Osteoblast (primary cell): ENCODE results near the gene PRRT4. TPM values are rescaled to one million over a fixed set of nuclear protein-coding genes. Genes with fewer than 3 reads are reported as not detected.

ENCODE experiments used
- DNase-seq: peaks from one replicate; pipeline ENCODE4 v3.0.0; 2011; ENCODE audit warnings: low spot score, mixed read lengths; ENCODE audit not compliant: insufficient read length; ENCODE audit errors: missing footprints
- H2AFZ ChIP-seq: 2 replicates; pipeline ENCODE4 v1.6.0; 2011; ENCODE audit warnings: mild to moderate bottlenecking, low read length
- H3K27ac ChIP-seq: 2 replicates; pipeline ENCODE4 v1.5.1; 2011; ENCODE audit warnings: mild to moderate bottlenecking, low read depth, low read length, moderate library complexity
- H3K27me3 ChIP-seq: 2 replicates; pipeline ENCODE4 v1.6.0; 2012; ENCODE audit warnings: mild to moderate bottlenecking, control low read depth, inconsistent platforms, low read length, moderate library complexity; ENCODE audit not compliant: insufficient read depth
- H3K36me3 ChIP-seq: 2 replicates; pipeline ENCODE4 v1.5.1; 2011; ENCODE audit warnings: mild to moderate bottlenecking, low read length, control low read depth, moderate library complexity; ENCODE audit not compliant: insufficient read depth
- H3K4me1 ChIP-seq: 2 replicates; pipeline ENCODE4 v1.5.1; 2011; ENCODE audit warnings: mild to moderate bottlenecking, low read length, control low read depth, moderate library complexity; ENCODE audit not compliant: insufficient read depth
- H3K4me2 ChIP-seq: 2 replicates; pipeline ENCODE4 v1.6.0; 2011; ENCODE audit warnings: mild to moderate bottlenecking, low read length; ENCODE audit not compliant: insufficient read depth
- H3K4me3 ChIP-seq: fragments of 200-600 bp; sonication (generic); 3 replicates; pipeline ENCODE4 v1.5.1; 2012; ENCODE audit warnings: mild to moderate bottlenecking, low read length, inconsistent platforms; ENCODE audit not compliant: insufficient read depth
- H3K79me2 ChIP-seq: 2 replicates; pipeline ENCODE4 v1.6.0; 2012; ENCODE audit warnings: mild to moderate bottlenecking, low read length, control low read depth, inconsistent platforms; ENCODE audit not compliant: insufficient read depth
- H3K9me3 ChIP-seq: 2 replicates; pipeline ENCODE4 v1.5.1; 2011; ENCODE audit warnings: low read depth, low read length, control low read depth
- H4K20me1 ChIP-seq: 2 replicates; pipeline ENCODE4 v1.6.0; 2012; ENCODE audit warnings: mild to moderate bottlenecking, low read length, control low read depth; ENCODE audit not compliant: insufficient read depth
- CTCF ChIP-seq: IDR thresholded peaks from 2 replicates; pipeline ENCODE4 v1.5.1; 2011; ENCODE audit warnings: mild to moderate bottlenecking, low read depth, low read length, moderate library complexity; ENCODE audit errors: extremely low read depth
- total RNA-seq: library from RNA; depleted of rRNA; stranded (reverse); fragments of >200 nt; gene quantifications from 2 replicates; pipeline ENCODE4 v1.2.3, GENCODE V29; 2012

PRRT4 gene
- not detected in 2 replicates for total RNA-seq

GRCh38 chr7:128361411-128362379 lies at the start of gene PRRT4:
PRRT4 (minus strand) TSS chr7:128361690.
- Histone ChIP-seq H3K27me3 (peaks cover 89% of the 10 kb centered on the region), H3K27ac (no peak within 1 kb of the TSS), H3K4me3 (peak within 1 kb of the TSS; percentile 60), H3K79me2 (no peaks in the 10 kb centered on the region), H3K4me1 (peaks cover 5% of the 10 kb centered on the region), H4K20me1 (no peaks in the 10 kb centered on the region), H3K36me3 (no peaks in the 10 kb centered on the region), H2AFZ (no peak within 1 kb of the TSS), H3K4me2 (peak within 1 kb of the TSS; percentile 70), H3K9me3 (no peaks in the 10 kb centered on the region)
- no peak for TF ChIP-seq CTCF
- DNase-seq: peak; percentile 92

GRCh38 chr7:128410451-128410753 lies 48.9 kb upstream of the PRRT4 start:
- peak overlapping the region; percentile 88 for H3K4me3 ChIP-seq
- no peak for DNase-seq
- TF ChIP-seq CTCF: no peak
- H3K27ac ChIP-seq: peak overlapping the region; percentile 66
- peaks cover 5% of the 10 kb centered on the region for H4K20me1 ChIP-seq
- peak overlapping the region; percentile 99 for H3K4me2 ChIP-seq
- no peaks in the 10 kb centered on the region for H3K9me3 ChIP-seq
- peak overlapping the region; percentile 100 for H2AFZ ChIP-seq
- H3K4me1 ChIP-seq: peaks cover 10% of the 10 kb centered on the region
- peaks cover 2% of the 10 kb centered on the region for H3K27me3 ChIP-seq
- peaks cover 2% of the 10 kb centered on the region for H3K79me2 ChIP-seq
- H3K36me3 ChIP-seq: no peaks in the 10 kb centered on the region

GRCh38 chr7:128409596-128410450 lies 48.3 kb upstream of the PRRT4 start, which contains the start of gene IMPDH1:
IMPDH1 (minus strand) TSS chr7:128409982; CDS start chr7:128409901, 81 bp downstream.
- peaks cover 12% of the 10 kb centered on the region for H3K4me1 ChIP-seq
- peak; percentile 100 for DNase-seq
- H4K20me1 ChIP-seq: peaks cover 6% of the 10 kb centered on the region
- H3K27ac ChIP-seq: peak within 1 kb of the TSS; percentile 66
- peaks cover 2% of the 10 kb centered on the region for H3K27me3 ChIP-seq
- H3K79me2 ChIP-seq: peaks cover 8% of the 10 kb centered on the region
- H3K4me2 ChIP-seq: peak within 1 kb of the TSS; percentile 99
- peak within 1 kb of the TSS; percentile 100 for H2AFZ ChIP-seq
- H3K4me3 ChIP-seq: peak within 1 kb of the TSS; percentile 88
- TF ChIP-seq CTCF: no peak
- H3K36me3 ChIP-seq: no peaks in the 10 kb centered on the region
- no peaks in the 10 kb centered on the region for H3K9me3 ChIP-seq
